ENCODE data around the gene TEP1. TPM values are rescaled to one million over a fixed set of nuclear protein-coding genes. Genes with fewer than 3 reads are reported as not detected.
"Not testable (repeated sequence)": the region's sequence is repeated elsewhere in the genome, so short reads cannot be mapped to it uniquely, and the experiment has no call there.

The TEP1 gene
- total RNA-seq, 1 experiment from 2014 or later = 17.1 TPM

- in situ Hi-C loops (cut with HindIII; ENCODE audit: low pct_unique_long_range_greater_than_20kb, low sequenced_read_pairs) (no loop called here), intact Hi-C loops (cut with micrococcal nuclease; ENCODE audit: unreplicated experiment) (no loop called here)
- no peaks in the 10 kb centered on the region for H3K27me3 ChIP-seq (ENCODE audit: control insufficient read depth, insufficient read depth, low read length)
- BruUV-seq (replicated peaks) = no TSS peak
- CTCF ChIA-PET = no interaction called here
- H3K4me3 ChIP-seq (ENCODE audit: low read depth in 2 of 2, low read length in 2 of 2) = no peak overlapping the region
- DNase-seq (ENCODE audit: low read depth, low spot score) (no peak), ATAC-seq (no peak)
- POLR2A ChIA-PET = interaction anchor here (0.6 kb wide), 1 partner anchor 8 kb away, joined by 4 read pairs; the partner anchor contains the start of genes APEX1 and OSGEP
- no peaks in the 10 kb centered on the region for H3K9me3 ChIP-seq (ENCODE audit: control insufficient read depth, insufficient read depth, low read depth, low read length)
- no peak overlapping the region for H3K27ac ChIP-seq (ENCODE audit: low read length)
- H3K36me3 ChIP-seq (ENCODE audit: control insufficient read depth, insufficient read depth, low read length) = peaks cover 8% of the 10 kb centered on the region
- no peak for TF ChIP-seq REST (IDR thresholded peaks at IDR 0.05; ENCODE audit: insufficient read depth in 1 of 2, low read depth in 2 of 2, low read length in 1 of 2)
- no peak for TF ChIP-seq TCF7L2 (IDR thresholded peaks at IDR 0.05; ENCODE audit: low read depth, low read length)
- no peak for TF ChIP-seq POLR2AphosphoS5 (IDR thresholded peaks at IDR 0.05; ENCODE audit: low read depth, low read length)
- no peak for TF ChIP-seq CTCF (IDR thresholded peaks at IDR 0.05)
- TF ChIP-seq SIN3A (IDR thresholded peaks at IDR 0.05; ENCODE audit: borderline replicate concordance, insufficient read depth, low read depth, low read length) = no peak
- H3K4me1 ChIP-seq (ENCODE audit: control insufficient read depth, insufficient read depth, low read length) = no peaks in the 10 kb centered on the region
Observed at GRCh38 chr14:20446889-20447288, 33.6 kb upstream of the TEP1 start.

- in situ Hi-C loops (cut with HindIII; ENCODE audit: low pct_unique_long_range_greater_than_20kb, low sequenced_read_pairs); intact Hi-C loops (cut with micrococcal nuclease; ENCODE audit: unreplicated experiment); H3K9me3 ChIP-seq (ENCODE audit: control insufficient read depth, insufficient read depth, low read depth, low read length); POLR2A ChIA-PET; ATAC-seq; H3K4me3 ChIP-seq (ENCODE audit: low read depth in 2 of 2, low read length in 2 of 2); DNase-seq (ENCODE audit: low read depth, low spot score); H3K4me1 ChIP-seq (ENCODE audit: control insufficient read depth, insufficient read depth, low read length); BruUV-seq (replicated peaks); H3K36me3 ChIP-seq (ENCODE audit: control insufficient read depth, insufficient read depth, low read length); H3K27ac ChIP-seq (ENCODE audit: low read length); H3K27me3 ChIP-seq (ENCODE audit: control insufficient read depth, insufficient read depth, low read length); CTCF ChIA-PET: not testable (repeated sequence)
Observed at GRCh38 chr14:20443650-20444049, 30.3 kb upstream of the TEP1 start.

GRCh38 chr14:20441461-20441860 is 28.2 kb upstream of the TEP1 start:
- CTCF ChIA-PET = no interaction called here
- TF ChIP-seq POLR2AphosphoS5 (IDR thresholded peaks at IDR 0.05; ENCODE audit: low read depth, low read length) = no peak
- TF ChIP-seq TCF7L2 (IDR thresholded peaks at IDR 0.05; ENCODE audit: low read depth, low read length) = no peak
- no peak for TF ChIP-seq CTCF (IDR thresholded peaks at IDR 0.05)
- TF ChIP-seq SIN3A (IDR thresholded peaks at IDR 0.05; ENCODE audit: borderline replicate concordance, insufficient read depth, low read depth, low read length) = no peak
- TF ChIP-seq REST (IDR thresholded peaks at IDR 0.05; ENCODE audit: insufficient read depth in 1 of 2, low read depth in 2 of 2, low read length in 1 of 2) = no peak
- POLR2A ChIA-PET = interaction anchor here (0.6 kb wide), 1 partner anchor 17 kb away, joined by 3 read pairs; no protein-coding TSS in a partner anchor
- Histone ChIP-seq H3K36me3 (ENCODE audit: control insufficient read depth, insufficient read depth, low read length) (no peaks in the 10 kb centered on the region; the same call in none of the 2 replicates), H3K4me3 (ENCODE audit: low read depth in 2 of 2, low read length in 2 of 2) (no peak overlapping the region), H3K9me3 (ENCODE audit: control insufficient read depth, insufficient read depth, low read depth, low read length) (no peaks in the 10 kb centered on the region), H3K27me3 (ENCODE audit: control insufficient read depth, insufficient read depth, low read length) (no peaks in the 10 kb centered on the region), H3K27ac (ENCODE audit: low read length) (no peak overlapping the region), H3K4me1 (ENCODE audit: control insufficient read depth, insufficient read depth, low read length) (no peaks in the 10 kb centered on the region)
- BruUV-seq (replicated peaks) = no TSS peak
- in situ Hi-C loops (cut with HindIII; ENCODE audit: low pct_unique_long_range_greater_than_20kb, low sequenced_read_pairs) = no loop called here
- ATAC-seq (no peak), DNase-seq (ENCODE audit: low read depth, low spot score) (no peak)
- intact Hi-C loops (cut with micrococcal nuclease; ENCODE audit: unreplicated experiment) = no loop called here
